Stimulated activated naive CD8-positive, alpha-beta T cell treated with anti-CD3 and anti-CD28 coated beads, Interleukin-15, Interleukin-2, amounts not matched to agents 100 U/mL and 50 U/mL, for 24 hours (primary cell): ENCODE results near the gene SSH3.

Experiments
- ATAC-seq: fragments of 150-1000 bp; cut with Tn5 transposase; one replicate; pipeline ENCODE4 v1.10.0; 2021
- DNase-seq: peaks from one replicate; pipeline ENCODE4 v3.0.0; 2021

Gene SSH3

GRCh38 chr11:67280341-67280787, 23.0 kb upstream of the SSH3 start:
- ATAC-seq (no peak), DNase-seq (peak; percentile 1)

- DNase-seq (peak; percentile 3), ATAC-seq (no peak)
Observed at GRCh38 chr11:67280788-67281551, 22.4 kb upstream of the SSH3 start.

GRCh38 chr11:67281552-67282150, 21.7 kb upstream of the SSH3 start:
- DNase-seq (peak; percentile 2), ATAC-seq (no peak)

GRCh38 chr11:67282155-67282875, 21.0 kb upstream of the SSH3 start:
- DNase-seq, result no peak
- no peak for ATAC-seq

- ATAC-seq (no peak), DNase-seq (no peak)
Observed at GRCh38 chr11:67282876-67283371, 20.4 kb upstream of the SSH3 start.

- DNase-seq (no peak), ATAC-seq (no peak)
Observed at GRCh38 chr11:67283481-67283963, 19.8 kb upstream of the SSH3 start.

GRCh38 chr11:67284811-67285540, 18.4 kb upstream of the SSH3 start:
- DNase-seq (no peak), ATAC-seq (no peak)

- DNase-seq (no peak), ATAC-seq (no peak)
Observed at GRCh38 chr11:67285541-67286498, 17.5 kb upstream of the SSH3 start.

GRCh38 chr11:67286621-67287333, 16.6 kb upstream of the SSH3 start:
- ATAC-seq, result no peak
- DNase-seq, result peak; percentile 39

- ATAC-seq (no peak), DNase-seq (no peak)
Observed at GRCh38 chr11:67287355-67288197, 15.8 kb upstream of the SSH3 start.

GRCh38 chr11:67288198-67288451, 15.2 kb upstream of the SSH3 start:
- DNase-seq, result no peak
- ATAC-seq, result no peak

GRCh38 chr11:67288452-67289225, 14.7 kb upstream of the SSH3 start:
- DNase-seq (peak; percentile 93), ATAC-seq (peak; percentile 69)

GRCh38 chr11:67289226-67289650, 14.1 kb upstream of the SSH3 start, which contains the start of gene ANKRD13D:
Gene ANKRD13D, plus strand, starts transcription at chr11:67289303. Its CDS starts 158 bp downstream, at chr11:67289461.
- no peak for DNase-seq
- ATAC-seq, result peak; percentile 30

- DNase-seq, result no peak
Observed at GRCh38 chr11:67289651-67290479, 13.5 kb upstream of the SSH3 start.

GRCh38 chr11:67290801-67291200, 12.5 kb upstream of the SSH3 start:
- no peak for ATAC-seq

More at GRCh38 chr11:67289651-67290479, 13.5 kb upstream of the SSH3 start:
- no peak for ATAC-seq

GRCh38 chr11:67291481-67292381, 11.6 kb upstream of the SSH3 start:
- DNase-seq (no peak), ATAC-seq (no peak)

More at GRCh38 chr11:67290801-67291200, 12.5 kb upstream of the SSH3 start:
- DNase-seq, result no peak
